H9 (cell line): ENCODE measurements around the gene UPB1. TPM values are rescaled to one million over a fixed set of nuclear protein-coding genes. Genes with fewer than 3 reads are reported as not detected.

ENCODE experiments used
- DNase-seq: peaks from one replicate; pipeline ENCODE4 v3.0.0-alpha.2; 2017
- H2AFZ ChIP-seq: one replicate; pipeline ENCODE4 v1.6.1; 2013; ENCODE audit warnings: mild to moderate bottlenecking, low read length, control low read depth, moderate library complexity
- H2AK5ac ChIP-seq: 2 replicates; pipeline ENCODE4 v1.6.1; 2013; ENCODE audit warnings: low read length, control low read depth, mixed read lengths; ENCODE audit not compliant: insufficient read length
- H2BK120ac ChIP-seq: one replicate; pipeline ENCODE4 v1.6.1; 2013; ENCODE audit warnings: low read depth, mild to moderate bottlenecking, low read length, control low read depth, inconsistent platforms; ENCODE audit not compliant: poor library complexity, severe bottlenecking
- H2BK12ac ChIP-seq: 2 replicates; pipeline ENCODE4 v1.6.1; 2013; ENCODE audit warnings: low read length, control low read depth, mixed read lengths, low read depth; ENCODE audit not compliant: insufficient read length
- H2BK15ac ChIP-seq: 2 replicates; pipeline ENCODE4 v1.6.1; 2013; ENCODE audit warnings: low read depth, low read length, control low read depth
- H2BK20ac ChIP-seq: one replicate; pipeline ENCODE4 v1.6.1; 2013; ENCODE audit warnings: low read depth, mild to moderate bottlenecking, low read length, control low read depth, inconsistent platforms; ENCODE audit not compliant: poor library complexity, severe bottlenecking
- H2BK5ac ChIP-seq: 2 replicates; pipeline ENCODE4 v1.6.1; 2013; ENCODE audit warnings: low read length, control low read depth, mixed read lengths; ENCODE audit not compliant: insufficient read length
- H3K14ac ChIP-seq: 2 replicates; pipeline ENCODE4 v1.6.1; 2013; ENCODE audit warnings: low read length, control low read depth; ENCODE audit not compliant: insufficient read depth
- H3K18ac ChIP-seq: 2 replicates; pipeline ENCODE4 v1.6.1; 2013; ENCODE audit warnings: low read depth, mild to moderate bottlenecking, mixed read lengths, low read length, control low read depth; ENCODE audit not compliant: insufficient read length
- H3K23ac ChIP-seq: 2 replicates; pipeline ENCODE4 v1.6.1; 2013; ENCODE audit warnings: low read length, control low read depth, mixed read lengths, low read depth; ENCODE audit not compliant: insufficient read length
- H3K23me2 ChIP-seq: 2 replicates; pipeline ENCODE4 v1.6.1; 2013; ENCODE audit warnings: low read depth, mild to moderate bottlenecking, mixed read lengths, low read length, control low read depth; ENCODE audit not compliant: insufficient read length, poor library complexity, severe bottlenecking
- H3K27ac ChIP-seq: 2 replicates; pipeline ENCODE4 v1.5.1; 2013; ENCODE audit warnings: low read length, control low read depth, mixed read lengths, low read depth; ENCODE audit not compliant: insufficient read length
- H3K27me3 ChIP-seq: 2 replicates; pipeline ENCODE4 v1.6.1; 2013; ENCODE audit warnings: low read length, control low read depth, inconsistent platforms; ENCODE audit not compliant: insufficient read depth
- H3K4ac ChIP-seq: 2 replicates; pipeline ENCODE4 v1.6.1; 2013; ENCODE audit warnings: low read depth, mild to moderate bottlenecking, control low read depth, inconsistent platforms, low read length, moderate library complexity
- H3K4me1 ChIP-seq: 2 replicates; pipeline ENCODE4 v1.6.1; 2013; ENCODE audit warnings: low read length, control low read depth, inconsistent platforms; ENCODE audit not compliant: insufficient read depth
- H3K4me2 ChIP-seq: 2 replicates; pipeline ENCODE4 v1.6.1; 2013; ENCODE audit warnings: low read length, control low read depth, mixed read lengths; ENCODE audit not compliant: insufficient read length, insufficient read depth
- H3K56ac ChIP-seq: 2 replicates; pipeline ENCODE4 v1.6.1; 2013; ENCODE audit warnings: low read depth, mild to moderate bottlenecking, mixed read lengths, low read length, control low read depth; ENCODE audit not compliant: insufficient read length
- H3K79me1 ChIP-seq: 2 replicates; pipeline ENCODE4 v1.6.1; 2013; ENCODE audit warnings: low read depth, mild to moderate bottlenecking, moderate library complexity, low read length, control low read depth, inconsistent platforms; ENCODE audit not compliant: insufficient read depth, poor library complexity, severe bottlenecking
- H3K79me2 ChIP-seq: 2 replicates; pipeline ENCODE4 v1.6.1; 2013; ENCODE audit warnings: low read length, control low read depth, inconsistent platforms; ENCODE audit not compliant: insufficient read depth
- H3K9ac ChIP-seq: 2 replicates; pipeline ENCODE4 v1.6.1; 2013; ENCODE audit warnings: low read length, control low read depth, mixed read lengths; ENCODE audit not compliant: insufficient read length; ENCODE audit errors: extremely low read depth
- H3K9me3 ChIP-seq: one replicate; pipeline ENCODE4 v1.6.1; 2013; ENCODE audit warnings: low read depth, low read length, inconsistent platforms; ENCODE audit not compliant: control insufficient read depth
- H3T11ph ChIP-seq: one replicate; pipeline ENCODE4 v1.6.1; 2013; ENCODE audit warnings: mild to moderate bottlenecking, low read length, control low read depth, inconsistent platforms
- H4K20me1 ChIP-seq: one replicate; pipeline ENCODE4 v1.6.1; 2013; ENCODE audit not compliant: control insufficient read depth, insufficient read length, insufficient read depth
- H4K5ac ChIP-seq: 2 replicates; pipeline ENCODE4 v1.6.1; 2013; ENCODE audit warnings: low read depth, mild to moderate bottlenecking, mixed read lengths, low read length, control low read depth; ENCODE audit not compliant: insufficient read length
- H4K8ac ChIP-seq: replicated peaks from 2 replicates; pipeline ENCODE4 v1.6.1; 2013; ENCODE audit warnings: low read length, control low read depth, mixed read lengths, low read depth; ENCODE audit not compliant: insufficient read length
- H4K91ac ChIP-seq: 2 replicates; pipeline ENCODE4 v1.6.1; 2013; ENCODE audit warnings: low read depth, mild to moderate bottlenecking, moderate library complexity, mixed read lengths, low read length, control low read depth; ENCODE audit not compliant: insufficient read length
- H3K27ac Mint-ChIP-seq, 3 experiments: 2 replicates in 2 of 3; 3 replicates in 1 of 3; pipeline ENCODE4 v1.8.0; 2020 to 2021; ENCODE audit warnings: mixed read lengths in 3 of 3, mild to moderate bottlenecking in 1 of 3, moderate library complexity in 1 of 3
- H3K27me3 Mint-ChIP-seq: 2 replicates; pipeline ENCODE4 v1.8.0; 2021; ENCODE audit warnings: low read depth, mild to moderate bottlenecking, moderate library complexity, mixed read lengths
- H3K36me3 Mint-ChIP-seq, 3 experiments: 2 replicates in 2 of 3; 3 replicates in 1 of 3; pipeline ENCODE4 v1.8.0; 2020 to 2021; ENCODE audit warnings: low read depth in 3 of 3, mixed read lengths in 3 of 3; ENCODE audit not compliant: insufficient read depth in 1 of 3
- H3K4me1 Mint-ChIP-seq, 2 experiments: 2 replicates each; pipeline ENCODE4 v1.8.0; 2020; ENCODE audit warnings: mixed read lengths in 2 of 2
- H3K4me3 Mint-ChIP-seq, 2 experiments: 2 replicates in 1 of 2; 3 replicates in 1 of 2; pipeline ENCODE4 v1.8.0; 2020 to 2021; ENCODE audit warnings: mild to moderate bottlenecking in 2 of 2, mixed read lengths in 2 of 2, moderate library complexity in 1 of 2
- H3K9me3 Mint-ChIP-seq, 2 experiments: 2 replicates in 1 of 2; 3 replicates in 1 of 2; pipeline ENCODE4 v1.8.0; 2020; ENCODE audit warnings: mild to moderate bottlenecking in 2 of 2, mixed read lengths in 2 of 2, moderate library complexity in 1 of 2
- CTCF ChIP-seq: fragments of 200-600 bp; sonication (generic); conservative IDR thresholded peaks from 3 replicates; pipeline ENCODE4 v1.8.0; 2021; ENCODE audit warnings: antibody characterized with exemption, mild to moderate bottlenecking
- WGBS: extraction: QIAGEN DNeasy Blood & Tissue Kit; methylation state at CpG from one replicate; pipeline ENCODE4 v1.1.7; 2013; ENCODE audit warnings: missing lambda C conversion rate, low lambda C conversion rate, mixed read lengths; ENCODE audit not compliant: insufficient read length; ENCODE audit errors: extremely low coverage; 5-methylcytosine and 5-hydroxymethylcytosine counted together
- total RNA-seq: library from RNA; stranded (reverse); gene quantifications from 2 replicates; pipeline ENCODE4 v1.2.1, GENCODE V29; 2021

UPB1 gene
- total RNA-seq, 1 experiment from 2014 or later, result not detected

GRCh38 chr22:24526191-24526590 lies 31.1 kb downstream of the UPB1 start:
- Histone ChIP-seq H4K20me1 (no peaks in the 10 kb centered on the region), H2BK15ac (no peak overlapping the region), H3K27me3 (no peaks in the 10 kb centered on the region), H3K4me1 (no peaks in the 10 kb centered on the region; the same call in 1 of the 2 replicates), H3K79me1 (no peaks in the 10 kb centered on the region), H3K18ac (no peak overlapping the region), H3K23me2 (no peaks in the 10 kb centered on the region), H3K9ac (no peak overlapping the region), H3K4ac (no peak overlapping the region), H4K91ac (no peak overlapping the region), H4K5ac (no peak overlapping the region), H4K8ac (no peak overlapping the region), H3K27ac (no peak overlapping the region), H2BK12ac (no peak overlapping the region), H2BK5ac (no peak overlapping the region), H3T11ph (no peak overlapping the region), H2BK20ac (no peak overlapping the region), H2AK5ac (no peak overlapping the region), H3K14ac (no peak overlapping the region), H2AFZ (no peak overlapping the region), H3K56ac (no peak overlapping the region), H3K23ac (no peak overlapping the region), H3K9me3 (no peaks in the 10 kb centered on the region), H3K4me2 (no peak overlapping the region), H2BK120ac (no peak overlapping the region), H3K79me2 (no peaks in the 10 kb centered on the region)
- no peak for DNase-seq
- H3K9me3 Mint-ChIP-seq, result no peaks in the 10 kb centered on the region
- no peak overlapping the region for H3K27ac Mint-ChIP-seq
- peaks cover 13 to 18% of the 10 kb centered on the region in 2 experiments for H3K4me1 Mint-ChIP-seq
- TF ChIP-seq CTCF, result no peak
- no peak overlapping the region for H3K4me3 Mint-ChIP-seq
- no peaks in the 10 kb centered on the region for H3K36me3 Mint-ChIP-seq
- WGBS, result no CpG with 5 or more reads among the region's 2 CpGs
- H3K27me3 Mint-ChIP-seq, result no peaks in the 10 kb centered on the region
